ENCODE measurements around the gene TSHZ2. TPM values are rescaled to one million over a fixed set of nuclear protein-coding genes. Genes with fewer than 3 reads are reported as not detected.

The TSHZ2 gene
- total and polyA plus RNA-seq, 2 of the 4 experiments (the other 2 are of a cell fraction) = under 0.01 to 0.02 TPM

DNA sequence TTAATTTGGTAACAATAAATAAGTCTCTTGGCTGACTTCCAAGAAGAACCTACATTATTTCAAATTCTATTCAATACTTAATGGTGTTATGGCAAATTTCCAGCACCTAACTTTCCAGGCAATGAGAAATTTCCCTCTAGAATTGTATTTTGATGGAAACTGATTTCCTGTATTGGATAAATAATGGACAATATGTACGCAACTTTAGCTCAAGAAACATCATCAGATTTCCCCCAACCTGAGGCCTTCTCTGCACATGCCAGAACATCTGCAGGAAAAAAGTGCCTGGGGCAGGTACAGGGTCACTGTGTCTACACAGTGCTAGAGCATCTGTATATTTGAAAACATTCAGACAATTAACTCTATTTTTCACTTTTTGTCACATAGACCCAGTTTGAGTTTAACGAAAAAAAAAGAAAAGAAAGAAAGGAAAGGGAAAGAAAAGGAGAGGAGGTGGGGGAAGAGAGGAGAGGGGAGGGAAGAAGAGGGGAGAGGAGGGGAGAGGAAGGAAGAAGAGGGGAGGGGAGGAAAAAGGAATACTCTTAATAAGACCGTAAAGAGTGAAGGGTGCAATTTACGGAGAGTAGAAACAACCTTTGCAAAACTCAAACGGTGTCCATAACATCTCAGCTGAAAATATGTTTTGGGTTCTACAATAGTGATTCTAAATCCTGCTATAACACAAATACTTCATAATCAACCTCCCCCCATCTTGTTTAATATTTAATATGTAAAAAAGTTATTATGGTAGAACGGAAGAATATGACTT is 130.0 kb downstream of the TSHZ2 start:
- ChIA-PET POLR2A (ENCODE audit: unreplicated experiment) (no interaction called here), CTCF (interaction anchor here (0.7 kb wide), 1 partner anchor 1284 kb away, joined by 3 read pairs; no protein-coding TSS in a partner anchor)
- Histone ChIP-seq H3K4me3 (ENCODE audit: insufficient read depth, low read depth, low read length) (no peak overlapping the region), H3K4ac (ENCODE audit: low read depth, low read length) (no peak overlapping the region), H3K56ac (ENCODE audit: extremely low read depth, insufficient read depth, low read length) (no peak overlapping the region), H3K18ac (ENCODE audit: low read depth, low read length) (no peak overlapping the region), H3K79me1 (ENCODE audit: low read depth in 1 of 2, low read length in 2 of 2) (no peaks in the 10 kb centered on the region), H2BK120ac (ENCODE audit: low read depth, low read length) (no peak overlapping the region), H3K36me3 (ENCODE audit: control insufficient read depth, insufficient read depth, low read length) (no peaks in the 10 kb centered on the region), H3K9me1 (ENCODE audit: insufficient read depth, low read length) (no peaks in the 10 kb centered on the region), H2AK5ac (ENCODE audit: low read depth, low read length) (no peak overlapping the region), H4K91ac (ENCODE audit: insufficient read depth, low read depth, low read length) (no peak overlapping the region), H4K8ac (ENCODE audit: low read depth in 2 of 2, low read length in 2 of 2) (no peak overlapping the region), H3K4me2 (ENCODE audit: low read depth, low read length) (no peak overlapping the region), H4K5ac (ENCODE audit: low read depth, low read length) (no peak overlapping the region), H2AK9ac (replicated peaks; ENCODE audit: low read depth, low read length, poor library complexity) (no peak overlapping the region), H3K27me3 (ENCODE audit: control insufficient read depth, insufficient read depth, low read length) (no peaks in the 10 kb centered on the region), H3K4me1 (ENCODE audit: control insufficient read depth, insufficient read depth, low read length) (no peaks in the 10 kb centered on the region), H2BK20ac (ENCODE audit: low read depth, low read length) (no peak overlapping the region), H3K27ac (ENCODE audit: insufficient read depth, low read length) (no peak overlapping the region), H3K14ac (replicated peaks; ENCODE audit: low read depth, low read length) (no peak overlapping the region), H2BK15ac (ENCODE audit: low read depth, low read length) (no peak overlapping the region), H4K20me1 (ENCODE audit: insufficient read depth, low read length) (no peaks in the 10 kb centered on the region), H3K23ac (ENCODE audit: low read depth, low read length) (no peak overlapping the region), H2BK5ac (ENCODE audit: low read depth, low read length, poor library complexity, severe bottlenecking) (no peak overlapping the region), H2AFZ (replicated peaks; ENCODE audit: low read length, poor library complexity) (no peak overlapping the region), H3K9ac (ENCODE audit: low read depth, low read length) (no peak overlapping the region), H3K9me3 (ENCODE audit: control insufficient read depth, insufficient read depth, low read length) (no peaks in the 10 kb centered on the region)
- in situ Hi-C loops (cut with MboI; ENCODE audit: low sequenced_read_pairs) (no loop called here), dilution Hi-C loops (cut with HindIII; ENCODE audit: low sequenced_read_pairs, unreplicated experiment) (no loop called here), intact Hi-C loops (cut with micrococcal nuclease) (no loop called here)
- no peak for ATAC-seq (ENCODE audit: low read depth)
- WGBS, 2 experiments (ENCODE audit: extremely low coverage in 2 of 2, insufficient read length in 1 of 2) = 100% methylated on average over 1 of the region's 6 CpGs; no CpG with 5 or more reads in 1 of the 2 experiments
- no peak for DNase-seq
- BruUV-seq (replicated peaks) = no TSS peak
- TF ChIP-seq RFX5 (IDR thresholded peaks at IDR 0.05; ENCODE audit: low read depth, low read length) = no peak
- TF ChIP-seq MAFK (IDR thresholded peaks at IDR 0.05; ENCODE audit: low read depth, low read length) = no peak
- no peak for TF ChIP-seq CHD1 (IDR thresholded peaks at IDR 0.05; ENCODE audit: low read depth, low read length)
- TF ChIP-seq RAD21 (IDR thresholded peaks at IDR 0.05; ENCODE audit: low read length) = no peak
- no peak for TF ChIP-seq USF2 (IDR thresholded peaks at IDR 0.05; ENCODE audit: low read depth, low read length)
- no peak for TF ChIP-seq POLR2A (IDR thresholded peaks at IDR 0.05; ENCODE audit: low read depth, low read length)
- TF ChIP-seq NFE2L2 (IDR thresholded peaks at IDR 0.05; ENCODE audit: low read depth, low read length) = no peak
- TF ChIP-seq FOS (IDR thresholded peaks at IDR 0.05; ENCODE audit: low read depth, low read length) = no peak
- no peak for TF ChIP-seq MAZ (IDR thresholded peaks at IDR 0.05; ENCODE audit: borderline replicate concordance, low read depth, low read length)
- no peak for TF ChIP-seq SMC3 (IDR thresholded peaks at IDR 0.05; ENCODE audit: low read depth, low read length)
- TF ChIP-seq, protein P1, sequence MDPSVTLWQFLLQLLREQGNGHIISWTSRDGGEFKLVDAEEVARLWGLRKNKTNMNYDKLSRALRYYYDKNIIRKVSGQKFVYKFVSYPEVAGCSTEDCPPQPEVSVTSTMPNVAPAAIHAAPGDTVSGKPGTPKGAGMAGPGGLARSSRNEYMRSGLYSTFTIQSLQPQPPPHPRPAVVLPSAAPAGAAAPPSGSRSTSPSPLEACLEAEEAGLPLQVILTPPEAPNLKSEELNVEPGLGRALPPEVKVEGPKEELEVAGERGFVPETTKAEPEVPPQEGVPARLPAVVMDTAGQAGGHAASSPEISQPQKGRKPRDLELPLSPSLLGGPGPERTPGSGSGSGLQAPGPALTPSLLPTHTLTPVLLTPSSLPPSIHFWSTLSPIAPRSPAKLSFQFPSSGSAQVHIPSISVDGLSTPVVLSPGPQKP (IDR thresholded peaks at IDR 0.05; ENCODE audit: borderline replicate concordance, low read depth, low read length) = no peak
- no peak for TF ChIP-seq CEBPB (IDR thresholded peaks at IDR 0.05; ENCODE audit: low read depth, low read length)
- TF ChIP-seq MXI1 (IDR thresholded peaks at IDR 0.05; ENCODE audit: borderline replicate concordance, low read depth, low read length) = no peak
- no peak for TF ChIP-seq BHLHE40 (IDR thresholded peaks at IDR 0.05; ENCODE audit: low read depth, low read length)
- TF ChIP-seq, protein P2, sequence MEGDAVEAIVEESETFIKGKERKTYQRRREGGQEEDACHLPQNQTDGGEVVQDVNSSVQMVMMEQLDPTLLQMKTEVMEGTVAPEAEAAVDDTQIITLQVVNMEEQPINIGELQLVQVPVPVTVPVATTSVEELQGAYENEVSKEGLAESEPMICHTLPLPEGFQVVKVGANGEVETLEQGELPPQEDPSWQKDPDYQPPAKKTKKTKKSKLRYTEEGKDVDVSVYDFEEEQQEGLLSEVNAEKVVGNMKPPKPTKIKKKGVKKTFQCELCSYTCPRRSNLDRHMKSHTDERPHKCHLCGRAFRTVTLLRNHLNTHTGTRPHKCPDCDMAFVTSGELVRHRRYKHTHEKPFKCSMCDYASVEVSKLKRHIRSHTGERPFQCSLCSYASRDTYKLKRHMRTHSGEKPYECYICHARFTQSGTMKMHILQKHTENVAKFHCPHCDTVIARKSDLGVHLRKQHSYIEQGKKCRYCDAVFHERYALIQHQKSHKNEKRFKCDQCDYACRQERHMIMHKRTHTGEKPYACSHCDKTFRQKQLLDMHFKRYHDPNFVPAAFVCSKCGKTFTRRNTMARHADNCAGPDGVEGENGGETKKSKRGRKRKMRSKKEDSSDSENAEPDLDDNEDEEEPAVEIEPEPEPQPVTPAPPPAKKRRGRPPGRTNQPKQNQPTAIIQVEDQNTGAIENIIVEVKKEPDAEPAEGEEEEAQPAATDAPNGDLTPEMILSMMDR (conservative IDR thresholded peaks at IDR 0.05; ENCODE audit: low read depth, low read length) = no peak
- no peak for TF ChIP-seq RCOR1 (IDR thresholded peaks at IDR 0.05; ENCODE audit: insufficient replicate concordance, low read length)

All from IMR-90 (cell line).